OCI-LY3 (cell line): Measurements from ENCODE around the gene SPDEF.

Experiments used
- H2AFZ ChIP-seq: fragments of 200-600, 300-600 bp; shearing (Covaris generic); 2 replicates; pipeline ENCODE4 v1.6.0; 2014; ENCODE audit warnings: antibody characterized with exemption, low read depth, low read length
- H3K27ac ChIP-seq: fragments of 200-600, 300-600 bp; sonication (generic); 2 replicates; pipeline ENCODE4 v1.5.1; 2014; ENCODE audit warnings: mild to moderate bottlenecking, low read length, moderate library complexity, mixed read lengths
- H3K27me3 ChIP-seq: fragments of 200-600, 300-600 bp; sonication (generic); 2 replicates; pipeline ENCODE4 v1.6.1; 2014; ENCODE audit warnings: low read depth, low read length, mixed read lengths
- H3K36me3 ChIP-seq: fragments of 200-600, 300-600 bp; sonication (generic); replicated peaks from 2 replicates; pipeline ENCODE3; 2014; ENCODE audit warnings: low read depth, low read length, mixed read lengths
- H3K4me1 ChIP-seq: fragments of 300-600, 200-600 bp; sonication (generic); 2 replicates; pipeline ENCODE4 v1.6.1; 2014; ENCODE audit warnings: low read length, mixed read lengths
- H3K4me2 ChIP-seq: fragments of 200-600, 300-600 bp; sonication (generic); 2 replicates; pipeline ENCODE4 v1.6.1; 2014; ENCODE audit warnings: low read length, mixed read lengths
- H3K4me3 ChIP-seq: fragments of 300-600, 200-600 bp; sonication (generic); 2 replicates; pipeline ENCODE4 v1.5.1; 2014; ENCODE audit warnings: antibody characterized with exemption, mild to moderate bottlenecking, low read length, moderate library complexity
- H3K79me2 ChIP-seq: fragments of 300-600, 200-600 bp; shearing (Covaris generic); 2 replicates; pipeline ENCODE4 v1.6.1; 2014; ENCODE audit warnings: mild to moderate bottlenecking, low read length, mixed read lengths
- H3K9ac ChIP-seq: fragments of 300-600, 200-600 bp; shearing (Covaris generic); 2 replicates; pipeline ENCODE4 v1.6.0; 2014; ENCODE audit warnings: mild to moderate bottlenecking, low read length, moderate library complexity
- H3K9me3 ChIP-seq: fragments of 200-600, 300-600 bp; shearing (Covaris generic); 2 replicates; pipeline ENCODE4 v1.6.1; 2014; ENCODE audit warnings: low read length, mixed read lengths; ENCODE audit not compliant: insufficient read depth
- H4K20me1 ChIP-seq: fragments of 200-600, 300-600 bp; sonication (generic); 2 replicates; pipeline ENCODE4 v1.6.1; 2016; ENCODE audit warnings: low read length, mixed read lengths; ENCODE audit not compliant: insufficient read depth
- CTCF ChIP-seq: fragments of 200-600, 300-600 bp; sonication (generic); IDR thresholded peaks from 2 replicates; pipeline ENCODE4 v1.5.1; 2014; ENCODE audit warnings: antibody characterized with exemption, low read length, low read depth
- EZH2phosphoT487 ChIP-seq: fragments of 200-600 bp; shearing (Covaris generic); IDR thresholded peaks from 2 replicates; pipeline ENCODE4 v1.6.1; 2018; ENCODE audit warnings: antibody characterized with exemption, mixed run types, low read depth

The SPDEF gene

GRCh38 chr6:34536959-34537848, 18.9 kb downstream of the SPDEF start:
- no peaks in the 10 kb centered on the region for H3K27me3 ChIP-seq
- no peaks in the 10 kb centered on the region for H3K36me3 ChIP-seq
- no peak overlapping the region for H3K9ac ChIP-seq
- H4K20me1 ChIP-seq, result no peaks in the 10 kb centered on the region
- no peaks in the 10 kb centered on the region for H3K4me1 ChIP-seq
- H3K4me2 ChIP-seq, result no peak overlapping the region
- no peak overlapping the region for H2AFZ ChIP-seq
- no peaks in the 10 kb centered on the region for H3K9me3 ChIP-seq
- no peak for TF ChIP-seq EZH2phosphoT487
- TF ChIP-seq CTCF, result no peak
- H3K79me2 ChIP-seq, result no peaks in the 10 kb centered on the region
- no peak overlapping the region for H3K4me3 ChIP-seq
- no peak overlapping the region for H3K27ac ChIP-seq

GRCh38 chr6:34536251-34536958, 19.7 kb downstream of the SPDEF start:
- H3K4me3 ChIP-seq, result no peak overlapping the region
- no peak overlapping the region for H3K9ac ChIP-seq
- TF ChIP-seq CTCF, result no peak
- TF ChIP-seq EZH2phosphoT487, result no peak
- no peaks in the 10 kb centered on the region for H3K4me1 ChIP-seq
- H2AFZ ChIP-seq, result no peak overlapping the region
- no peak overlapping the region for H3K27ac ChIP-seq
- no peaks in the 10 kb centered on the region for H4K20me1 ChIP-seq
- no peaks in the 10 kb centered on the region for H3K27me3 ChIP-seq
- H3K79me2 ChIP-seq, result no peaks in the 10 kb centered on the region
- H3K36me3 ChIP-seq, result no peaks in the 10 kb centered on the region
- H3K4me2 ChIP-seq, result no peak overlapping the region
- H3K9me3 ChIP-seq, result no peaks in the 10 kb centered on the region

- Histone ChIP-seq H3K4me2 (no peak overlapping the region), H3K79me2 (no peaks in the 10 kb centered on the region), H3K4me3 (no peak overlapping the region), H3K27ac (no peak overlapping the region), H3K27me3 (no peaks in the 10 kb centered on the region), H3K4me1 (no peaks in the 10 kb centered on the region), H3K36me3 (no peaks in the 10 kb centered on the region), H4K20me1 (no peaks in the 10 kb centered on the region), H2AFZ (no peak overlapping the region), H3K9me3 (no peaks in the 10 kb centered on the region), H3K9ac (no peak overlapping the region)
- TF ChIP-seq CTCF (no peak), EZH2phosphoT487 (no peak)
These were observed 20.5 kb downstream of the SPDEF start for GRCh38 chr6:34535646-34536045.

- Histone ChIP-seq H3K27ac (no peak overlapping the region), H3K4me3 (no peak overlapping the region), H3K36me3 (no peaks in the 10 kb centered on the region), H4K20me1 (no peaks in the 10 kb centered on the region), H3K4me2 (no peak overlapping the region), H3K9ac (no peak overlapping the region), H3K9me3 (no peaks in the 10 kb centered on the region), H3K4me1 (no peaks in the 10 kb centered on the region), H3K27me3 (no peaks in the 10 kb centered on the region), H3K79me2 (no peaks in the 10 kb centered on the region), H2AFZ (no peak overlapping the region)
- TF ChIP-seq EZH2phosphoT487 (no peak), CTCF (no peak)
These were observed 20.9 kb downstream of the SPDEF start for GRCh38 chr6:34535199-34535598.
